Chondrocyte (in vitro differentiated cells): ENCODE results near the gene PLP2. TPM values are rescaled to one million over a fixed set of nuclear protein-coding genes. Genes with fewer than 3 reads are reported as not detected.

Experiments
- DNase-seq: peaks from one replicate; pipeline ENCODE4 v3.0.0; 2021; ENCODE audit warnings: mixed read lengths, low spot score
- H3K27ac Mint-ChIP-seq: one replicate; pipeline ENCODE4 v1.8.0; 2021; ENCODE audit warnings: mild to moderate bottlenecking, moderate library complexity, mixed read lengths; ENCODE audit not compliant: unreplicated experiment
- H3K27me3 Mint-ChIP-seq: 2 replicates; pipeline ENCODE4 v1.8.0; 2021; ENCODE audit warnings: low read depth, mixed read lengths
- H3K36me3 Mint-ChIP-seq: 2 replicates; pipeline ENCODE4 v1.8.0; 2021; ENCODE audit warnings: low read depth, mixed read lengths
- H3K4me1 Mint-ChIP-seq: 2 replicates; pipeline ENCODE4 v1.8.0; 2021; ENCODE audit warnings: low read depth, mild to moderate bottlenecking, mixed read lengths
- H3K4me3 Mint-ChIP-seq: one replicate; pipeline ENCODE4 v1.8.0; 2021; ENCODE audit warnings: mild to moderate bottlenecking, moderate library complexity, mixed read lengths; ENCODE audit not compliant: unreplicated experiment
- H3K9me3 Mint-ChIP-seq: 2 replicates; pipeline ENCODE4 v1.8.0; 2021; ENCODE audit warnings: low read depth, mixed read lengths
- total RNA-seq: library from RNA; stranded (reverse); gene quantifications from 3 replicates; pipeline ENCODE4 v1.2.1, GENCODE V29; 2021
- TF ChIP-seq, protein P1 (sequence below): fragments of 200-600 bp; sonication (generic); IDR thresholded peaks from 2 replicates; pipeline ENCODE4 v1.5.0; 2021; ENCODE audit warnings: antibody characterized with exemption, mild to moderate bottlenecking, moderate library complexity

Gene PLP2
- total RNA-seq, 1 donor from 2014 or later, result 187 TPM

DNA sequence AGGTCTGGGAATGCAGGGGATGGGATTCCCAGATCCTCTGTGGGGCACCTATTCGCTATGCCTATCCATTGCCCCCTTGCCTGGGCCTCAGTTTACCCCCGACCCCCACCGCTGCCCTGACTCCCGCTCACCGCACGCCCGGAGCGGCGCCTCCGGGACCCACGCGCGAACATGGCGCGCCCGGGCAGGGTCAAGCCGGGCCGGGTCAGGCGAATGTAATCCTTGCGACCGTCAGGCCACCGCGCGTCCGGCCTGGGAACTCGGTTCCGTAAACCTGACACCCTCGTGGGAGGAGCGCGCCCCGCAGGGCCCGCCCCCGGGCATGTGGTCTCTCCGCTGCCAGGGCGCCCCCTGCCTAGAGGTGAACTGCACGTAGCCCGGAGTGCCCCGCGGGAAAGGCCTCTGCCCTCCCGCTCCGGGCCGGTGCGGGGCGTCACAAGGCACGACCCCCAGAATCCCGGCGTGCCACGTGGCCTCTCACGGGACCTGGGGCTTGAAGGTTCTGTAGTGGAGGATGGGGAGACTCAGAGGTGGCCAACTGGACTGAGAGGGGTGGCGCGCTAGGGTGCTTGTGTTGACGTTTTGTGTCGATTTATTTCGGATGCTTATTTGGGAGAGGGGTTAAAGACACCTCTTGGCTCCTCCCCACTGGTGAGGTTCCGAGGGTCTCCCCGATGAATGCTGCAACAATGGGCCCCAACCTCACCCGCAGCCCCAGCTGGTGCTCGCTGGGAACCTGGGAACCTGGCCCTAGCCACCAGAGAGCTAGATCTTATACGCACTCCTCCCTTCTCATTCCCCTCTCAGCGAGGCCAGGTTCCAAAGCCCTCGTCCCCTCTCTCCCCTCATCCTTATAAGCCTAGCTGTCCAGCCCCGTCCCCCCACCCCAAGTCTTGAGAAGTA is 14.7 kb downstream of the PLP2 start, which contains the start of gene PRICKLE3:
Gene PRICKLE3 (minus strand): TSS at position 249 of the 903 bp plus-strand sequence. CDS start 76 bp downstream, at position 173.
- peak within 1 kb of the TSS; percentile 66 for H3K4me3 Mint-ChIP-seq
- H3K36me3 Mint-ChIP-seq, result peaks cover 3% of the 10 kb centered on the region
- no peak for DNase-seq
- H3K9me3 Mint-ChIP-seq, result peaks cover 4% of the 10 kb centered on the region
- H3K27me3 Mint-ChIP-seq, result no peaks in the 10 kb centered on the region
- peaks cover 31% of the 10 kb centered on the region for H3K4me1 Mint-ChIP-seq
- peak within 1 kb of the TSS; percentile 32 for H3K27ac Mint-ChIP-seq
- TF ChIP-seq, protein P1, sequence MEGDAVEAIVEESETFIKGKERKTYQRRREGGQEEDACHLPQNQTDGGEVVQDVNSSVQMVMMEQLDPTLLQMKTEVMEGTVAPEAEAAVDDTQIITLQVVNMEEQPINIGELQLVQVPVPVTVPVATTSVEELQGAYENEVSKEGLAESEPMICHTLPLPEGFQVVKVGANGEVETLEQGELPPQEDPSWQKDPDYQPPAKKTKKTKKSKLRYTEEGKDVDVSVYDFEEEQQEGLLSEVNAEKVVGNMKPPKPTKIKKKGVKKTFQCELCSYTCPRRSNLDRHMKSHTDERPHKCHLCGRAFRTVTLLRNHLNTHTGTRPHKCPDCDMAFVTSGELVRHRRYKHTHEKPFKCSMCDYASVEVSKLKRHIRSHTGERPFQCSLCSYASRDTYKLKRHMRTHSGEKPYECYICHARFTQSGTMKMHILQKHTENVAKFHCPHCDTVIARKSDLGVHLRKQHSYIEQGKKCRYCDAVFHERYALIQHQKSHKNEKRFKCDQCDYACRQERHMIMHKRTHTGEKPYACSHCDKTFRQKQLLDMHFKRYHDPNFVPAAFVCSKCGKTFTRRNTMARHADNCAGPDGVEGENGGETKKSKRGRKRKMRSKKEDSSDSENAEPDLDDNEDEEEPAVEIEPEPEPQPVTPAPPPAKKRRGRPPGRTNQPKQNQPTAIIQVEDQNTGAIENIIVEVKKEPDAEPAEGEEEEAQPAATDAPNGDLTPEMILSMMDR, result peak; percentile 67

DNA sequence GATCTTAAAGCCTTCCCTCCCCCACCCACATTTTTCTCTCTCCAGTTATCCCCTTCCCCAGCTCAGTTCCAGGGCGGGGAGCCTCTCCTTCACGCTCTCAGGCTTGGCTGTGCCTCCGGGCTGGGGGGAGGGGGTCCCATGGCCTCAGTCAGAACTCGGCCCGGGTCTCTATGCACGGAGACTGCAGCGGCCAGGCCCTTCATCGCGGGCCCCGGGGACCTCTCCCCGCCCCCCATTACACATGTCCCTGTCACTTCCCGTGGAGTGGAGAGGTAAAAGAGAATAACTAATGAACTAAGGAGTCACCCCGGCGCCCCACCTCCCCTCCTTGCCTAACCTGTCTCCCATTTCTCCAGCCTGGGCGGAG is 15.3 kb downstream of the PLP2 start:
- DNase-seq, result no peak

DNA sequence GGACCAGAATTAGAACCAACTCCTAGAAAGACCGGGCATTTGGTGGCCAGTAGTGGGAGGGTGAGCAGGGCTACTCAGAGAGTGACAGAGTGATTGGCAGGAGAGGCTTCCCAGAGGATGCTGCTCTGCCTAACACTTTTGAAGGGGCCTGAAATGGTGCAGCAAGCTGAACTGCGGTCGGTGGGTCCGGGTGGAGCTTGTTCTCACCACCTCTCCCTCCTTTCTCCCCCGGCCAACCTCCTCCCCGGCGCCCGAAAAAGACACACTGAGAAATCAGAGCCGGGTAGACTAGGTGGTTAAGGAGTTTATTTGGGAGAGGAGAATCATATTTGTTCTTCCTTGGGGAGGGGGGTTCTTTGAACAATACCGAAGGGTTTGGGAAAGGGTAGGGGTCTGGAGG is 15.8 kb downstream of the PLP2 start:
- Mint-ChIP-seq H3K36me3 (no peaks in the 10 kb centered on the region), H3K27ac (no peak overlapping the region), H3K9me3 (peaks cover 4% of the 10 kb centered on the region), H3K4me1 (peaks cover 31% of the 10 kb centered on the region), H3K4me3 (no peak overlapping the region), H3K27me3 (no peaks in the 10 kb centered on the region)
- DNase-seq, result no peak
- TF ChIP-seq, protein P1, result no peak

More for the DNA sequence above, 15.3 kb downstream of the PLP2 start:
- Mint-ChIP-seq H3K4me3 (no peak overlapping the region), H3K27ac (no peak overlapping the region), H3K9me3 (peaks cover 4% of the 10 kb centered on the region), H3K4me1 (peaks cover 31% of the 10 kb centered on the region), H3K27me3 (no peaks in the 10 kb centered on the region), H3K36me3 (peaks cover 3% of the 10 kb centered on the region)
- TF ChIP-seq, protein P1, result no peak

DNA sequence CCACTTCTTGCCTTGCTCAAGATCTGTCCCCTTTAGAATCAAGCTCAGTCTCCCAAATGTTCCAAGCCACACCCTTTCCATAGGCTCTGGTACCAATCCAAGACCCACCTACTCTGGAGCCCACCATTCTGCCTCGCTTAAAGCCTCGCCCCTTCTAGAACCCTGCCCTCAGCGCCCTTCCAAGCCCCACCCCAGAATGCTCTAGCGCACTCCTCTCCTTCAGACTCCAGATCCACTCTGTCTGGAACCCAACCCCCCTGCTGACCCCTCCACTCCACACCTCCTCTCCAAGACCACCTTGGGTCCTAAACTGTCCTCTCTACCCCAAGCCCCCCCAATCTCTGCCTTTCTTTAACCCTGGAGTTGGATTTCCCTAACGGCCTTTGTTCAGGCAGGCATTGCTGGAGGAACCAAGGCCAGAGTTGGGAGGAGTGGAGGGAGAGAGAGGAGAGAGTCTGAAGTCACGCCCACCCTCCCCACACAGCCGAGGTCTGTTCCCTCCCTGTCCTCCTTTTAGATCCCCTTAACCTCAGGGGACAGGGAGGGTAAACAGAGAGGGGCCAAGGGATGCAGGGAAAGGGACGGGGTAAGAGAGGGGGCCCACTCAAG is 16.9 kb downstream of the PLP2 start:
- H3K4me1 Mint-ChIP-seq, result peaks cover 31% of the 10 kb centered on the region
- no peaks in the 10 kb centered on the region for H3K36me3 Mint-ChIP-seq
- no peak for DNase-seq
- TF ChIP-seq, protein P1, result no peak
- H3K27me3 Mint-ChIP-seq, result no peaks in the 10 kb centered on the region
- H3K4me3 Mint-ChIP-seq, result no peak overlapping the region
- H3K9me3 Mint-ChIP-seq, result peaks cover 4% of the 10 kb centered on the region
- H3K27ac Mint-ChIP-seq, result peak overlapping the region; percentile 63

DNA sequence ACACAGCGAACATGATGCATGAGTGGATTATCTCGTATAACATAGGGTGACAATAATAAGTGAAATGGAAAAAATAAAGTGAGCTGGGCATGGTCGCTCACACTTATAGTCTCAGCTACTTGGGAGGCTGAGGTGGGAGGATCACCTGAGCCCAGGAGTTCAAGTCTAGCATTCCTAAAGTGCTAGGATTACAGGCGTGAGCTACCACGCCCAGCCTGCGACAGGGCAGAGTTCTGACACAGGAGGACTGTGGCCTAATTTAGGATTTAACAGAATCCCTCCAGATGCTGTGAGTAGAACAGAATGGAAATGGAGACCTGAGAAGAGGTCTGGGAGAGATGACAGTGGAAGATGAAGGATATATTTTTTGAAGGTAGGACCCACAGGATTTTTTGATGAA is 17.9 kb downstream of the PLP2 start:
- H3K36me3 Mint-ChIP-seq, result no peaks in the 10 kb centered on the region
- H3K27me3 Mint-ChIP-seq, result no peaks in the 10 kb centered on the region
- H3K4me3 Mint-ChIP-seq, result peak overlapping the region; percentile 76
- TF ChIP-seq, protein P1, result no peak
- H3K9me3 Mint-ChIP-seq, result peaks cover 4% of the 10 kb centered on the region
- DNase-seq, result no peak
- H3K27ac Mint-ChIP-seq, result peak overlapping the region; percentile 4
- peaks cover 23% of the 10 kb centered on the region for H3K4me1 Mint-ChIP-seq
